G401.6 (cell line): ENCODE results near the gene KCNT2.

Source experiments
- FAIRE-seq: peaks from 2 replicates; lab custom pipeline; 2012; peaks lifted over from hg19 to GRCh38; lab: Jason Lieb, UNC

The KCNT2 gene

DNA sequence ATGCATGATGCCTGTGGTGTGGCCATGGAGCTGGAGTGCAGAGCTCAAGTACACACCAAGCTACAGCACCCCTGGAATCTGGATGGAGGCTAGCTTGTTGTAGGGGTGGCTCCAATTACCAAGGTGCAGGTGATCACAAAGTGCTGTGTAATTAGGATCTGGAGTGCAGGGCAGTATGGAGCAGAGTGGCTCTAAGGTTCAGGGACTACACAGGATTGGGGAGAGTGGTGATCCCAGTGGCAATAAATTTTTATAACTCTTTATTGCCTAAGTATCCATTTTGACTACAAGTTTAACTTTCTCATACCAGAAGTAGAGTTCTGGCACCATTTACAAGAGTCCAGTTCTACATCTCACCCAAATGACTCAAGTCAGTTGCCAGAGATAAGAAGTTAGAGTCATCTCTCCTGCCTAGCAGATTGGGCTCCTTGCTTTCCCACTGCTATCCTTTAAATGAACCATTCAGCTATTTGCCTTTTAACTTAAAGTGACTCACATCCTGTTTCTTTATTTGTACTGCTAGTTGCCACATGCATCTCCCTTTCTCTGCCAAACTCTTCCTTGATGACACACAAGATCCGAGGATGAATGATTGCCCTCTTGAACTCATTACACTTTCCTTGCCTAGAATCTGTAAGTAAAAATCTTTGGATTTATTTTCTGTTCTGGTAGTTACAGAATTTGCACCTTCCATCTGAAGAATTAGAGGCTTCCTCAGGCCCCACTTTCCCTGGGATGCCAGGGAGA is 427.2 kb downstream of the KCNT2 start:
- no peak for FAIRE-seq

DNA sequence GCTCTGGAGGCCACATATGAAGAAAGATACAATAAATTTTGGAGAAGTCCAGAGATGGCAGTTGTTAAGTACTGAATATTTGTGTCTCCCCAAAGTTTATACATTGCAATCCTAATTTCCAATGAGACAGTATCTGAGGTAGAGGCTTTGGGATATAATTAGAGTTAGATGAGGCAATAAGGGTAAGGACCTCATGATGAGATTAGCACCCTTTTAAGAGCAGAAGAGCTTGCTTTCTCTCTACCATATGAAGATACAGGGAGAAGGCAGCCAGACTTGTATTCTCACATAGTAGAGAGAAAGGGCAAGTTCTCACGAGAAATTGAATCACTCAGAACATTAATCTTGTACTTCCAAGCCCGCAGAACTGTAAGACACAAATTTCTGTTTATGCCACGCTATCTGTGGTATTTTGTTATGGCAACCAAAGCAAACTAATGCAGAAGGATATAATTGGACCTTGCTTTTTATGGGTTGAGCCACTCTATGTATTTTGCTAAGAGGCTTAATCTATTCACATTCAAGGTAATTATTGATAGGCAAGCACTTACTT is 430.1 kb downstream of the KCNT2 start:
- no peak for FAIRE-seq
